H9 (cell line): ENCODE data around the gene APPL2. TPM values are rescaled to one million over a fixed set of nuclear protein-coding genes. Genes with fewer than 3 reads are reported as not detected.
"Not testable (repeated sequence)": the region's sequence is repeated elsewhere in the genome, so short reads cannot be mapped to it uniquely, and the experiment has no call there.

Experiments used
- DNase-seq: peaks from one replicate; pipeline ENCODE4 v3.0.0-alpha.2; 2017
- H2AFZ ChIP-seq: one replicate; pipeline ENCODE4 v1.6.1; 2013; ENCODE audit warnings: mild to moderate bottlenecking, low read length, control low read depth, moderate library complexity
- H2AK5ac ChIP-seq: 2 replicates; pipeline ENCODE4 v1.6.1; 2013; ENCODE audit warnings: low read length, control low read depth, mixed read lengths; ENCODE audit not compliant: insufficient read length
- H2BK120ac ChIP-seq: one replicate; pipeline ENCODE4 v1.6.1; 2013; ENCODE audit warnings: low read depth, mild to moderate bottlenecking, low read length, control low read depth, inconsistent platforms; ENCODE audit not compliant: poor library complexity, severe bottlenecking
- H2BK12ac ChIP-seq: 2 replicates; pipeline ENCODE4 v1.6.1; 2013; ENCODE audit warnings: low read length, control low read depth, mixed read lengths, low read depth; ENCODE audit not compliant: insufficient read length
- H2BK15ac ChIP-seq: 2 replicates; pipeline ENCODE4 v1.6.1; 2013; ENCODE audit warnings: low read depth, low read length, control low read depth
- H2BK20ac ChIP-seq: one replicate; pipeline ENCODE4 v1.6.1; 2013; ENCODE audit warnings: low read depth, mild to moderate bottlenecking, low read length, control low read depth, inconsistent platforms; ENCODE audit not compliant: poor library complexity, severe bottlenecking
- H2BK5ac ChIP-seq: 2 replicates; pipeline ENCODE4 v1.6.1; 2013; ENCODE audit warnings: low read length, control low read depth, mixed read lengths; ENCODE audit not compliant: insufficient read length
- H3K14ac ChIP-seq: 2 replicates; pipeline ENCODE4 v1.6.1; 2013; ENCODE audit warnings: low read length, control low read depth; ENCODE audit not compliant: insufficient read depth
- H3K18ac ChIP-seq: 2 replicates; pipeline ENCODE4 v1.6.1; 2013; ENCODE audit warnings: low read depth, mild to moderate bottlenecking, mixed read lengths, low read length, control low read depth; ENCODE audit not compliant: insufficient read length
- H3K23ac ChIP-seq: 2 replicates; pipeline ENCODE4 v1.6.1; 2013; ENCODE audit warnings: low read length, control low read depth, mixed read lengths, low read depth; ENCODE audit not compliant: insufficient read length
- H3K23me2 ChIP-seq: 2 replicates; pipeline ENCODE4 v1.6.1; 2013; ENCODE audit warnings: low read depth, mild to moderate bottlenecking, mixed read lengths, low read length, control low read depth; ENCODE audit not compliant: insufficient read length, poor library complexity, severe bottlenecking
- H3K27ac ChIP-seq: 2 replicates; pipeline ENCODE4 v1.5.1; 2013; ENCODE audit warnings: low read length, control low read depth, mixed read lengths, low read depth; ENCODE audit not compliant: insufficient read length
- H3K27me3 ChIP-seq: 2 replicates; pipeline ENCODE4 v1.6.1; 2013; ENCODE audit warnings: low read length, control low read depth, inconsistent platforms; ENCODE audit not compliant: insufficient read depth
- H3K4ac ChIP-seq: 2 replicates; pipeline ENCODE4 v1.6.1; 2013; ENCODE audit warnings: low read depth, mild to moderate bottlenecking, control low read depth, inconsistent platforms, low read length, moderate library complexity
- H3K4me1 ChIP-seq: 2 replicates; pipeline ENCODE4 v1.6.1; 2013; ENCODE audit warnings: low read length, control low read depth, inconsistent platforms; ENCODE audit not compliant: insufficient read depth
- H3K4me2 ChIP-seq: 2 replicates; pipeline ENCODE4 v1.6.1; 2013; ENCODE audit warnings: low read length, control low read depth, mixed read lengths; ENCODE audit not compliant: insufficient read length, insufficient read depth
- H3K56ac ChIP-seq: 2 replicates; pipeline ENCODE4 v1.6.1; 2013; ENCODE audit warnings: low read depth, mild to moderate bottlenecking, mixed read lengths, low read length, control low read depth; ENCODE audit not compliant: insufficient read length
- H3K79me1 ChIP-seq: 2 replicates; pipeline ENCODE4 v1.6.1; 2013; ENCODE audit warnings: low read depth, mild to moderate bottlenecking, moderate library complexity, low read length, control low read depth, inconsistent platforms; ENCODE audit not compliant: insufficient read depth, poor library complexity, severe bottlenecking
- H3K79me2 ChIP-seq: 2 replicates; pipeline ENCODE4 v1.6.1; 2013; ENCODE audit warnings: low read length, control low read depth, inconsistent platforms; ENCODE audit not compliant: insufficient read depth
- H3K9ac ChIP-seq: 2 replicates; pipeline ENCODE4 v1.6.1; 2013; ENCODE audit warnings: low read length, control low read depth, mixed read lengths; ENCODE audit not compliant: insufficient read length; ENCODE audit errors: extremely low read depth
- H3K9me3 ChIP-seq: one replicate; pipeline ENCODE4 v1.6.1; 2013; ENCODE audit warnings: low read depth, low read length, inconsistent platforms; ENCODE audit not compliant: control insufficient read depth
- H3T11ph ChIP-seq: one replicate; pipeline ENCODE4 v1.6.1; 2013; ENCODE audit warnings: mild to moderate bottlenecking, low read length, control low read depth, inconsistent platforms
- H4K20me1 ChIP-seq: one replicate; pipeline ENCODE4 v1.6.1; 2013; ENCODE audit not compliant: control insufficient read depth, insufficient read length, insufficient read depth
- H4K5ac ChIP-seq: 2 replicates; pipeline ENCODE4 v1.6.1; 2013; ENCODE audit warnings: low read depth, mild to moderate bottlenecking, mixed read lengths, low read length, control low read depth; ENCODE audit not compliant: insufficient read length
- H4K8ac ChIP-seq: replicated peaks from 2 replicates; pipeline ENCODE4 v1.6.1; 2013; ENCODE audit warnings: low read length, control low read depth, mixed read lengths, low read depth; ENCODE audit not compliant: insufficient read length
- H4K91ac ChIP-seq: 2 replicates; pipeline ENCODE4 v1.6.1; 2013; ENCODE audit warnings: low read depth, mild to moderate bottlenecking, moderate library complexity, mixed read lengths, low read length, control low read depth; ENCODE audit not compliant: insufficient read length
- H3K27ac Mint-ChIP-seq, 3 experiments: 2 replicates in 2 of 3; 3 replicates in 1 of 3; pipeline ENCODE4 v1.8.0; 2020 to 2021; ENCODE audit warnings: mixed read lengths in 3 of 3, mild to moderate bottlenecking in 1 of 3, moderate library complexity in 1 of 3
- H3K27me3 Mint-ChIP-seq: 2 replicates; pipeline ENCODE4 v1.8.0; 2021; ENCODE audit warnings: low read depth, mild to moderate bottlenecking, moderate library complexity, mixed read lengths
- H3K36me3 Mint-ChIP-seq, 3 experiments: 2 replicates in 2 of 3; 3 replicates in 1 of 3; pipeline ENCODE4 v1.8.0; 2020 to 2021; ENCODE audit warnings: low read depth in 3 of 3, mixed read lengths in 3 of 3; ENCODE audit not compliant: insufficient read depth in 1 of 3
- H3K4me1 Mint-ChIP-seq, 2 experiments: 2 replicates each; pipeline ENCODE4 v1.8.0; 2020; ENCODE audit warnings: mixed read lengths in 2 of 2
- H3K4me3 Mint-ChIP-seq, 2 experiments: 2 replicates in 1 of 2; 3 replicates in 1 of 2; pipeline ENCODE4 v1.8.0; 2020 to 2021; ENCODE audit warnings: mild to moderate bottlenecking in 2 of 2, mixed read lengths in 2 of 2, moderate library complexity in 1 of 2
- H3K9me3 Mint-ChIP-seq, 2 experiments: 2 replicates in 1 of 2; 3 replicates in 1 of 2; pipeline ENCODE4 v1.8.0; 2020; ENCODE audit warnings: mild to moderate bottlenecking in 2 of 2, mixed read lengths in 2 of 2, moderate library complexity in 1 of 2
- CTCF ChIP-seq: fragments of 200-600 bp; sonication (generic); conservative IDR thresholded peaks from 3 replicates; pipeline ENCODE4 v1.8.0; 2021; ENCODE audit warnings: antibody characterized with exemption, mild to moderate bottlenecking
- WGBS: extraction: QIAGEN DNeasy Blood & Tissue Kit; methylation state at CpG from one replicate; pipeline ENCODE4 v1.1.7; 2013; ENCODE audit warnings: missing lambda C conversion rate, low lambda C conversion rate, mixed read lengths; ENCODE audit not compliant: insufficient read length; ENCODE audit errors: extremely low coverage; 5-methylcytosine and 5-hydroxymethylcytosine counted together
- total RNA-seq: library from RNA; stranded (reverse); gene quantifications from 2 replicates; pipeline ENCODE4 v1.2.1, GENCODE V29; 2021

The APPL2 gene
- total RNA-seq, 1 experiment from 2014 or later = 18.5 TPM

- no peak for TF ChIP-seq CTCF
- Histone ChIP-seq H3K27ac (no peak overlapping the region), H2BK120ac (no peak overlapping the region), H3K56ac (no peak overlapping the region), H4K5ac (no peak overlapping the region), H3T11ph (no peak overlapping the region), H3K14ac (no peak overlapping the region), H3K79me2 (no peaks in the 10 kb centered on the region), H3K4ac (no peak overlapping the region), H2AFZ (no peak overlapping the region), H3K9me3 (no peaks in the 10 kb centered on the region), H2BK5ac (no peak overlapping the region), H4K8ac (no peak overlapping the region), H3K9ac (no peak overlapping the region), H3K23ac (no peak overlapping the region), H2BK20ac (no peak overlapping the region), H3K4me1 (no peaks in the 10 kb centered on the region), H2BK15ac (no peak overlapping the region), H3K79me1 (no peaks in the 10 kb centered on the region), H4K20me1 (no peaks in the 10 kb centered on the region), H3K23me2 (no peaks in the 10 kb centered on the region), H2AK5ac (no peak overlapping the region), H4K91ac (no peak overlapping the region), H3K18ac (no peak overlapping the region), H3K27me3 (no peaks in the 10 kb centered on the region), H3K4me2 (no peak overlapping the region), H2BK12ac (no peak overlapping the region)
- Mint-ChIP-seq H3K9me3 (peaks cover 0 to 6% of the 10 kb centered on the region in 2 experiments; a peak in 1 of 5 replicates), H3K36me3 (peaks cover 19 to 65% (median 56%) of the 10 kb centered on the region in 3 experiments; a peak in 6 of 7 replicates), H3K27me3 (no peaks in the 10 kb centered on the region; the same call in 1 of the 2 replicates), H3K4me3 (no peak overlapping the region), H3K4me1 (no peaks in the 10 kb centered on the region), H3K27ac (no peak overlapping the region)
- WGBS = no CpG with 5 or more reads among the region's 6 CpGs
- no peak for DNase-seq
These were observed 46.7 kb downstream of the APPL2 start for GRCh38 chr12:105189293-105189692.

DNA sequence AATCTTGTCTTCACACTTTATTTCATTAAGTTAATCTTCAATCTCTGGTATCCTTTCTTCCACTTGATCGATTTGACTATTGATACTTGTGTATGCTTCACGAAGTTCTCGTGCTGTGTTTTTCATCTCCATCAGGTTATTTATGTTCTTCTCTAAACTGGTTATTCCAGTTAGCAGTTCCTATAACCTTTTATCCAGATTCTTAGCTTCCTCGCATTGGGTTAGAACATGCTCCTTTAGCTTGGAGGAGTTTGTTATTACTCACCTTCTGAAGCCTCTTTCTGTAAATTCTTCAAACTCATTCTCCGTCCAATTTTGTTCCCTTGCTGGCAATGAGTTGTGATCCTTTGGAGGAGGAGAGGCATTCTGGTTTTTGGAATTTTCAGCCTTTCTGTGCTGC lies 52.0 kb downstream of the APPL2 start:
- not testable (repeated sequence) for H2AFZ ChIP-seq, H3K56ac ChIP-seq, H3T11ph ChIP-seq, H2BK20ac ChIP-seq, H3K23me2 ChIP-seq, H2BK15ac ChIP-seq, H3K4me2 ChIP-seq, H4K8ac ChIP-seq, H3K4ac ChIP-seq, H3K18ac ChIP-seq, H4K5ac ChIP-seq, H3K27me3 ChIP-seq, H3K4me1 Mint-ChIP-seq, H3K9me3 ChIP-seq, H3K4me1 ChIP-seq, H3K27ac ChIP-seq, H2BK12ac ChIP-seq, H3K79me1 ChIP-seq, H2AK5ac ChIP-seq, H3K14ac ChIP-seq, H2BK5ac ChIP-seq, H3K79me2 ChIP-seq, H3K4me3 Mint-ChIP-seq, H2BK120ac ChIP-seq, H4K20me1 ChIP-seq, DNase-seq, H3K23ac ChIP-seq, H4K91ac ChIP-seq, H3K9ac ChIP-seq, H3K27me3 Mint-ChIP-seq
- Mint-ChIP-seq H3K27ac (peak overlapping the region in 1 of 3 experiments; percentile 53; a peak in 1 of 7 replicates), H3K9me3 (peaks cover 23 to 45% of the 10 kb centered on the region in 2 experiments), H3K36me3 (peaks cover 64 to 88% (median 81%) of the 10 kb centered on the region in 3 experiments)
- no CpG with 5 or more reads among the region's 5 CpGs for WGBS
